ENCODE data around the gene FSCN2. TPM values are rescaled to one million over a fixed set of nuclear protein-coding genes. Genes with fewer than 3 reads are reported as not detected.

FSCN2 gene
- total and polyA plus RNA-seq, 10 of the 15 experiments (the other 5 are each of a cell fraction or from before 2014, with no cell fraction given) = 0.12 to 2.1 (median 0.65) TPM; not detected in 3

GRCh38 chr17:81513753-81514488 lies 14.3 kb upstream of the FSCN2 start:
- Histone ChIP-seq H3K36me3 (ENCODE audit: control insufficient read depth in 2 of 2, insufficient read depth in 2 of 2, low read length in 1 of 2) (peaks cover 18 to 26% of the 10 kb centered on the region in 2 experiments), H3K4me1 (ENCODE audit: control insufficient read depth, insufficient read depth, low read length) (peaks cover 22% of the 10 kb centered on the region), H3K4me3 (peak overlapping the region; percentile 87), H3K27me3 (replicated peaks in 1 of 2; ENCODE audit: control insufficient read depth in 2 of 2, insufficient read depth in 2 of 2, low read length in 1 of 2) (no peaks in the 10 kb centered on the region), H3K27ac (ENCODE audit: control insufficient read depth, insufficient read depth) (peak overlapping the region; percentile 100), H3K79me2 (ENCODE audit: control insufficient read depth, insufficient read depth, low read length) (peaks cover 91% of the 10 kb centered on the region), H2AFZ (ENCODE audit: control insufficient read depth, low read depth, low read length) (no peak overlapping the region), H3K4me2 (ENCODE audit: control insufficient read depth, insufficient read depth) (peak overlapping the region; percentile 95), H4K20me1 (ENCODE audit: control insufficient read depth, insufficient read depth) (peaks cover 8% of the 10 kb centered on the region), H3K9me3 (replicated peaks; ENCODE audit: control insufficient read depth, insufficient read depth, low read length) (no peaks in the 10 kb centered on the region; the same call in 2 of the 3 replicates), H3K9ac (ENCODE audit: control insufficient read depth, insufficient read depth, low read length) (peak overlapping the region; percentile 87)
- no peak for DNase-seq (ENCODE audit: low read depth, low spot score)
- ChIA-PET POLR2A (interaction anchor here (0.8 to 2.1 kb wide), 2 partner anchors 39 to 47 kb away, joined by 3 to 7 read pairs; partner anchors contain the start of gene FAAP100), RAD21 (ENCODE audit: unreplicated experiment) (interaction anchor here (1.0 kb wide), 1 partner anchor 38 kb away, joined by 3 read pairs; the partner anchor contains the start of gene FAAP100), SMC1A (ENCODE audit: uncharacterized antibody, unreplicated experiment) (no interaction called here), CTCF (no interaction called here)
- in situ Hi-C loops (cut with MboI) (no loop called here), intact Hi-C loops (cut with micrococcal nuclease; ENCODE audit: unreplicated experiment) (loop anchor here (10.0 kb wide), 1 partner anchor 259 kb away; no protein-coding TSS in a partner anchor)
- BruUV-seq (replicated peaks) = no TSS peak
- no peak for FAIRE-seq
- WGBS (ENCODE audit: insufficient coverage, insufficient replicate concordance, low lambda C conversion rate, missing lambda C conversion rate) = 2% methylated on average over 62 of the region's 64 CpGs
- ATAC-seq = peak; percentile 1; the same call in 2 of the 3 replicates
- 0 out of 2 replicates have a peak, but pooled peaks have one; percentile 11 for TF ChIP-seq IKZF1 (conservative IDR thresholded peaks at IDR 0.05)
- TF ChIP-seq ZNF24 (IDR thresholded peaks at IDR 0.05) = no peak
- peak; percentile 1 for TF ChIP-seq PBX3 (IDR thresholded peaks at IDR 0.05; ENCODE audit: insufficient replicate concordance, low read depth, low read length)
- TF ChIP-seq POLR2A (IDR thresholded peaks at IDR 0.05; ENCODE audit: low read depth, low read length) = peak; percentile 67
- 0 out of 2 replicates have a peak, but pooled peaks have one; percentile 52 for TF ChIP-seq TARDBP (IDR thresholded peaks at IDR 0.05; ENCODE audit: borderline replicate concordance)
- TF ChIP-seq HDGF (IDR thresholded peaks at IDR 0.05) = 0 out of 2 replicates have a peak, but pooled peaks have one; percentile 15
- no peak for TF ChIP-seq ZSCAN29 (IDR thresholded peaks at IDR 0.05)
- TF ChIP-seq ZNF274 (IDR thresholded peaks at IDR 0.05; ENCODE audit: insufficient read depth, insufficient read length) = no peak
- peak; percentile 5; the same call in 1 of the 2 replicates for TF ChIP-seq MXI1 (IDR thresholded peaks at IDR 0.05; ENCODE audit: low read depth, low read length)
- TF ChIP-seq MEF2B (IDR thresholded peaks at IDR 0.05; ENCODE audit: partially characterized antibody, poor library complexity, severe bottlenecking) = peak; percentile 36
- TF ChIP-seq IKZF2 (IDR thresholded peaks at IDR 0.05) = peak in 1 of 2 experiments; percentile 24; a peak in 1 of 4 replicates
- TF ChIP-seq, protein P1, sequence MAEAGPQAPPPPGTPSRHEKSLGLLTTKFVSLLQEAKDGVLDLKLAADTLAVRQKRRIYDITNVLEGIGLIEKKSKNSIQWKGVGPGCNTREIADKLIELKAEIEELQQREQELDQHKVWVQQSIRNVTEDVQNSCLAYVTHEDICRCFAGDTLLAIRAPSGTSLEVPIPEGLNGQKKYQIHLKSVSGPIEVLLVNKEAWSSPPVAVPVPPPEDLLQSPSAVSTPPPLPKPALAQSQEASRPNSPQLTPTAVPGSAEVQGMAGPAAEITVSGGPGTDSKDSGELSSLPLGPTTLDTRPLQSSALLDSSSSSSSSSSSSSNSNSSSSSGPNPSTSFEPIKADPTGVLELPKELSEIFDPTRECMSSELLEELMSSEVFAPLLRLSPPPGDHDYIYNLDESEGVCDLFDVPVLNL (IDR thresholded peaks at IDR 0.05; ENCODE audit: low read depth, low read length) = no peak
- TF ChIP-seq GATAD2B (conservative IDR thresholded peaks at IDR 0.05; ENCODE audit: low read depth) = peak; percentile 27; the same call in 1 of the 2 replicates
- TF ChIP-seq BACH1 (IDR thresholded peaks at IDR 0.05; ENCODE audit: borderline replicate concordance) = peak; percentile 18
- TF ChIP-seq MAX (IDR thresholded peaks at IDR 0.05; ENCODE audit: low read depth, low read length) = peak; percentile 26; the same call in 1 of the 2 replicates
- TF ChIP-seq LARP7 (IDR thresholded peaks at IDR 0.05) = peak; percentile 43; the same call in 1 of the 2 replicates
- TF ChIP-seq NBN (IDR thresholded peaks at IDR 0.05) = peak; percentile 2; the same call in 1 of the 2 replicates
- peak; percentile 28; the same call in 1 of the 2 replicates for TF ChIP-seq SMAD5 (IDR thresholded peaks at IDR 0.05; ENCODE audit: low read depth)
- TF ChIP-seq JUNB (IDR thresholded peaks at IDR 0.05) = no peak
- TF ChIP-seq BHLHE40 (IDR thresholded peaks at IDR 0.05; ENCODE audit: borderline replicate concordance in 1 of 2, low read depth in 2 of 2, low read length in 1 of 2) = peak in 1 of 2 experiments; percentile 45; a peak in 1 of 4 replicates
- no peak for TF ChIP-seq ZZZ3 (IDR thresholded peaks at IDR 0.05; ENCODE audit: control insufficient read depth, insufficient read length, low read depth)

All from GM12878 (cell line).